Fibroblast of peridontal ligament (primary cell): ENCODE measurements around the gene HSPA13.
"Not testable (repeated sequence)": the region's sequence is repeated elsewhere in the genome, so short reads cannot be mapped to it uniquely, and the experiment has no call there.

Source experiments
- DNase-seq: peaks from one replicate; pipeline ENCODE4 v3.0.0-alpha.2; 2010; ENCODE audit errors: extremely low read depth

Gene HSPA13

GRCh38 chr21:14382835-14383595 lies at the start of gene HSPA13:
HSPA13 (minus strand) TSS chr21:14383146; CDS start chr21:14383119, 27 bp downstream.
- peak; percentile 100 for DNase-seq

- no peak for DNase-seq
These were observed 36.0 kb upstream of the HSPA13 start for GRCh38 chr21:14418920-14419319.

DNA sequence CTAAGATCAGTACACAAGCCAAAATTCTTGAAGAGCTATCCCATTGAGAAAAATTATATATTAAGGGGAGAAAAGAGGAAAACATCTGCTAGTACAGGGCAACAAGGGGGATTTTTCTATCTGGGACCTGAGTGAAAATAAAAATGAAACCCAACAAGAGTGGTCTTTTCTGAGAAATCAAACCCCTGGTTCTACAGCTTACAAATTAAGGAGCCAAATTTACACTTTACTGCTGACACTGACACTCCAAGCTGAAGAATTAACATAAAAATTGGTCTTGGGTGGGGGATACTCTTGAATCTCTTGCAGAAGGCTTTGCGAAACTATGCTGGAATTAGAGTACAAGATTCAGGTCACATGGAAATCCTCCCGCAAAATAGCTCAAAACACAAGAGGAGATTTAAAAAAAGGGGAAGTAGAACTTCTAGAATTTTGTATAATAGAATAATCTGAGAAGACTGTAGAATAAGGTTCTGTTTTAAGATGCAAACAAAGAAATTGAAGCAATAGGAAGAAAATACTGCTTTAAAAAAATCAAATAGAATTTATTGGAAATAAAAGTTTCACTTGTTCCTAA lies 32.1 kb upstream of the HSPA13 start:
- DNase-seq, result no peak

DNA sequence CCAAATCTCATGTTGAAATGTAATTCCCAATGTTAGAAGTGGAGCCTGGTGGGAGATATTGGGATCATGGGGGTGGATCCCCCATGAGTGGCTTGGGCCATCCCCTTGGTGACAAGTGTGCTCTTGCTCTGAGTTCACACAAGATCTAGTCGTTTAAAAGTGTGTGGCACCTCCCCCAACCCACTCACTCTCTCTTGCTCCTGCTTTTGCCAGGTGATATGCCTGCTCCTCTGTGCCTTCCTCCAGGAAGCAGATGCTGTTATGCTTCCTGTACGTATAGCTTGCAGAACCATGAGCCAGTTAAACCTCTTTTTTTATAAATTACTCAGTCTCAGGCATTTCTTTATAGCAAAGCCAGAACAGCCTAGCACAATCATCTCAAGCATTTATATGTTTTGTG lies 23.0 kb upstream of the HSPA13 start:
- no peak for DNase-seq

- no peak for DNase-seq
These were observed 22.3 kb upstream of the HSPA13 start for GRCh38 chr21:14405225-14405624.

- DNase-seq, result peak; percentile 69
These were observed 20.9 kb upstream of the HSPA13 start for GRCh38 chr21:14403681-14404318.

GRCh38 chr21:14401217-14401616 lies 18.3 kb upstream of the HSPA13 start:
- no peak for DNase-seq

- DNase-seq, result no peak
These were observed 5.3 kb upstream of the HSPA13 start for GRCh38 chr21:14388282-14388681.

GRCh38 chr21:14384453-14384852 lies 1.5 kb upstream of the HSPA13 start:
- no peak for DNase-seq

DNA sequence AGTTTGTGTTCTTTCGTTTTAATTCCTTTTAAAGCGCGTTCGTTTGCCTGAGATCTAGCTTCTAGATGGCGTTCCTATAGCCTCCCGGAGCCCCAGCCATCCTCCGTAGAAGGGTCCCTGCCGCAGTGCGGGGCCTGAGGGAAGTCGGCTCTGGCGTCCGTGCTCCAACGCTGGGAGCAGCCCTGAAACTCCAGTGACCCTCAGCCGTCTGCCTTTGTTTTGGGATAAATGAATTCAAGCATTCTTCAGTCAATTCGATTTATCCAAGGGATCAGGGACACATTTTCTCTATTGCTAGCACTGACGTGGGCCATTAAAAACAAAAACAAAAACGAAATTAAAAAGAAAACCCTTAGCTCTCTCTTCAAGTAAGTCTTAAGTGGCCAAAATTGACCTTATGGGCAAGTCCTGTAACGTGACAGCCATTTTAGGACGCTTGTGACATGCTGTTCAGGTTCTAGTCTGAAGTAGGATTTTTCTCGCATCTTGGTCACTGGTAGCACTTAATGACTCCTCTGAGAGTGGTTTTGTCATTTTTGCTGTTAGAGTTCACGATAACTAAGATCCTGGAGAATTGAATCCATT lies 742 bp upstream of the HSPA13 start:
- DNase-seq, result peak; percentile 58

GRCh38 chr21:14382486-14382834 lies 486 bp downstream of the HSPA13 start:
- DNase-seq, result peak; percentile 42

DNA sequence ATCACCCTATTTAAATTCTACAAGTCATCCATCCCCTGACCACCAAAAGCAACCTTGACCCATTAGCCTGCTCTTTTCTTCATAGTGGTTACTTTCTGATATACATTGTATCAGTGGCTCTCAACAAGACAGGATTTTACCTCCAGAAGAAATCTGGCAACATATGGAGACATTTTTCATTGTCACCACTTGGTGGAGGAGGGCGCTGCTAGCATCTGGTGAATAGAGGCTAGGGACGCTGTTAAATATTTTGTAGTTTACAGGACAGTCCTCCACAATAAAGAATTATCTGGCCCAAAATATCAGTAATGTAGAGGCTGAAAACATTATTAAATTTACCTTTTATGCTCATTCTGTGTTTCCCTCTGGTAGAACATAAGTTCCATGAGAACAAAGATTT lies 6.1 kb downstream of the HSPA13 start:
- no peak for DNase-seq

- DNase-seq, result no peak
These were observed 15.9 kb downstream of the HSPA13 start for GRCh38 chr21:14366998-14367397.

DNA sequence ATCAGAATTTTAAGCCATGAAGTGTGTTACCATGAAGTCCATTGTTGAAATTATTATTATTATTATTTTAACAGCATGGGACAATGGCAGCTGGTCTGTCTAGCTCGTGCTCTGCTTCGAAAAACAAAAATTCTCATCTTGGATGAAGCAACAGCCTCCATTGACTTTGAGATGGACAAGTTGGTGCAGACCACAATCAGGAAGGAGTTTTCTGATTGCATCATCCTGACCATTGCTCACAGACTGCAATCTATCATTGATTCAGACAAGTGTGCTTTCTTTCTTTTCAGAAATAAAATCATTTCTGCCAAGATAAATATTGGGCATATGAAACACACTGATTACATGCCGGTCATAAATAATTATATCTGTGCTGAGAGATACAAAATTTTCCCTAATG lies 21.0 kb downstream of the HSPA13 start:
- DNase-seq, result peak; percentile 3

DNA sequence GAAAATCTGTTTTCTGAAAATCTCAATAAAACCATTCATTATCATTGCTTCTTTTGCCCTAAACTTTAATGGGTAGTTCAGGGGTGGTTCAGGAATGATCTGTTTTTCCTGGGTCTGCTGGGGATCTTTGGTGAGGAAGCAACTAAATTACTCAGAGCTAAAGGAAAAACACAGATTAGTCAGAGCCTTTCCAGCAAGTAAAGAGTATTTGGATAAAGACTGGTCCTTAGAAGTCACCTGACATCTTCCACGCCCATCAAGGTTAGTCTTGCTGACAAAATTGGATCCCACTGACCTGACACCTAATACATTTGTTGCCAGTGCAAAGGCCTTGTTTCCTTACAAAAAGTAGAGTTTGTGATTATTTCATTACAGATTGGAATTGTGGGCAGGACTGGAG lies 24.2 kb downstream of the HSPA13 start:
- no peak for DNase-seq

DNA sequence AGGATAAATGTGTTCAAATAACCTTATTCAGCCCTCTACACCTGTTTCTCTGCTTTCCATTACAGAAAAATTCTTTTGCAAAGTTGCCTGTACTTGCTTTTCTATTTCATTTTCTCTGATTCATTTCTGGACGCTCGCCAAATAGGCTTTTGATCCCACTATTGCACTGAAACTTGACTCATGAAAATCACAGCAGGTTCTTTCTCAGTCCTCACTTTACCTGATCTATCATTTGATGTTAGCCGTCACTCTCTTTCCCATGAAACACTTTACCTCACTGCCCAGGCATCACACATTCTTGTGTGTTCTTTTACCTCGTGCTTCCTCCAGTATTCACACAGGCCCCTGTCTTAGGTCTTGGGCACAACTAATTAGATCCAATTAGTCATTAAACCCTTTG lies 26.2 kb downstream of the HSPA13 start:
- DNase-seq, result no peak

DNA sequence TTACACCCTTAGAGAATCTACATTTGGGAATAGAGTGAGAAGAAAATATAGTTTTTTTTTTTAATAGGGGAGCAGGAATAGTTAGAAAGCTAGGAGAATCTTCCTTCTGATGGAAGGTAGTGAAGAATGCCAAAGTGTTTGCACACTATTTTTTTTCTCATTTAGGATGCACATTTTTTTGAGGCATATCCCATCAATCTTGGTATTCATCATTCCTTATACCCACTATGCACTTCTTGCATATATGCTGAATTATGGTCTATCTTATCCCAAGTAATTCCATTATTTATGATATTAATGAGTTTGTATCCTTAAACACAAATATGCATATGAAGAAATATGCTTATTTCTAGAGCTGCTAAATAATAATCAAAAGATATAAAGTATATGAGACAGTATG lies 28.4 kb downstream of the HSPA13 start:
- no peak for DNase-seq

- DNase-seq, result no peak
These were observed 29.2 kb downstream of the HSPA13 start for GRCh38 chr21:14353726-14354125.

- no peak for DNase-seq
These were observed 29.7 kb downstream of the HSPA13 start for GRCh38 chr21:14353231-14353630.

DNA sequence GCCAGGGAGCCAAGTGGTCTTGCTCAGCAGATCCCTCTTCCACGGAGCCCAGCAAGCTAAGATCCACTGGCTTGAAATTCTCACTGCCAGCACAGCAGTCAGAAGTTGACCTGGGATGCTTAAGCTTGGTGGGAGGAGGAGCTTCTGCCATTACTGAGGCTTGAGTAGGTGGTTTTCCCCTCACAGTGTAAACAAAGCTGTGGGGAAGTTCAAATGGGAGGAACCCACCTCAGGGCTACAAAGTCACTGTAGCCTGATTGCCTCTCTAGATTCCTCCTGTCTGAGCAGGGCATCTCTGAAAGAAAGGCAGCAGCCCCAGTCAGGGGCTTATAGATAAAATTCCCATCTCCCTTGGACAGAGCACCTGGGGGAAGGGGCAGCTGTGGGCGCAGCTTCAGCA lies 55.6 kb downstream of the HSPA13 start:
- not testable (repeated sequence) for DNase-seq

DNA sequence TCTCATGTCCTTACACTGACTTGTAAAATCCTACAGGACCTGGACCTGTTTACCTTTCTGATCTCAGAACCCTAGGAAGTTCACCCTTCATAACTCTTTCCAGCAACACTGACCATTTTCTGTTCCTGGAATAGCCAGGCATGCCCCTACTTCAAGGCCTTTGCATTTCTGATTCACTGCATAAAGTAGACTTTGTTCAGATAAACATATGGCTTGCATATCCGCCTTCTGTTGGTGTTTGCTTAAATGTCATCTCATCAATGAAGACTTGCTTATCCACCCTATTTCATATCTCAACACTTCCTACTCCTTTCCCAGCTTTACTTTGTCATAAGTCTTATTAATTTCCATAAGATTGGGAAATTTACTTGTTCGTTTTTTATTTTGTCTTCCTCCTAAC lies 57.4 kb downstream of the HSPA13 start:
- no peak for DNase-seq
